HepG2 (cell line): ENCODE data around the gene TMEM220. TPM values are rescaled to one million over a fixed set of nuclear protein-coding genes. Genes with fewer than 3 reads are reported as not detected.

ENCODE experiments used
- HCFC1 ChIP-seq: fragments of 150-350 bp; IDR thresholded peaks from 2 replicates; pipeline ENCODE4 v1.6.1; 2014; ENCODE audit warnings: low read depth, low read length
- HMG20B ChIP-seq: conservative IDR thresholded peaks from 2 replicates; pipeline ENCODE4 v1.6.1; 2016; ENCODE audit warnings: missing genetic modification reagents, missing compliant biosample characterization
- MLXIP ChIP-seq: sonication (generic); formaldehyde crosslinking; IDR thresholded peaks from 2 replicates; pipeline ENCODE4 v1.9.0; 2021; ENCODE audit warnings: missing genetic modification reagents, borderline replicate concordance
- MNT ChIP-seq: fragments of 450-650 bp; IDR thresholded peaks from 2 replicates; pipeline ENCODE4 v1.6.1; 2016
- NR0B2 ChIP-seq: sonication (generic); formaldehyde crosslinking; IDR thresholded peaks from 2 replicates; pipeline ENCODE4 v1.4.0; 2020; ENCODE audit warnings: mild to moderate bottlenecking, missing genetic modification reagents
- NR1H2 ChIP-seq: sonication (generic); formaldehyde crosslinking; IDR thresholded peaks from 2 replicates; pipeline ENCODE4 v1.8.1; 2022; ENCODE audit warnings: low read depth, missing genetic modification reagents, borderline replicate concordance
- SMAD1 ChIP-seq: sonication (generic); formaldehyde crosslinking; IDR thresholded peaks from 2 replicates; pipeline ENCODE4 v1.4.0; 2020; ENCODE audit warnings: missing genetic modification reagents, low read depth, mild to moderate bottlenecking, borderline replicate concordance
- SYNCRIP ChIP-seq: fragments of 200-400 bp; formaldehyde crosslinking; IDR thresholded peaks from 2 replicates; pipeline ENCODE4 v1.6.1; 2018; ENCODE audit warnings: mild to moderate bottlenecking, low read depth, low read length; ENCODE audit not compliant: insufficient read depth
- TBX3 ChIP-seq: fragments of 450-650 bp; IDR thresholded peaks from 2 replicates; pipeline ENCODE4 v1.6.1; 2017; ENCODE audit warnings: antibody characterized with exemption, mild to moderate bottlenecking, inconsistent platforms, borderline replicate concordance
- UBTF ChIP-seq: sonication (generic); formaldehyde crosslinking; IDR thresholded peaks from 2 replicates; pipeline ENCODE4 v1.4.0; 2020; ENCODE audit warnings: mild to moderate bottlenecking, missing genetic modification reagents
- ZBTB26 ChIP-seq: IDR thresholded peaks from 2 replicates; pipeline ENCODE4 v1.6.1; 2016; ENCODE audit warnings: missing compliant biosample characterization, missing genetic modification reagents, borderline replicate concordance
- ZBTB43 ChIP-seq: sonication (generic); formaldehyde crosslinking; conservative IDR thresholded peaks from 2 replicates; pipeline ENCODE4 v1.4.0; 2020; ENCODE audit warnings: missing genetic modification reagents
- ZBTB8A ChIP-seq: sonication (generic); formaldehyde crosslinking; IDR thresholded peaks from 2 replicates; pipeline ENCODE4 v1.4.0; 2020; ENCODE audit warnings: mild to moderate bottlenecking, low read depth, missing genetic modification reagents, borderline replicate concordance
- ZNF276 ChIP-seq: sonication (generic); formaldehyde crosslinking; IDR thresholded peaks from 2 replicates; pipeline ENCODE4 v1.4.0; 2020; ENCODE audit warnings: mild to moderate bottlenecking, low read depth, missing genetic modification reagents
- polyA plus RNA-seq, 8 experiments: library from polyadenylated mRNA; depleted of rRNA in 3 of 8; stranded (reverse) in 7 of 8; unstranded in 1 of 8; fragments of >200 nt; fragmentation: Illumina TruSeq in 4 of 8; extraction: Trizol in 4 of 8; gene quantifications; 2 replicates each; pipeline versions ENCODE4 v1.2.1 to v1.2.3, GENCODE V29; 2011 to 2016; ENCODE audit warnings: low read depth in 4 of 8, missing spikeins in 1 of 8, mixed read lengths in 1 of 8; ENCODE audit not compliant: insufficient read depth in 1 of 8
- total RNA-seq, 5 experiments: library from RNA; depleted of rRNA; stranded (reverse); fragments of >200 nt; fragmentation: Illumina TruSeq; extraction: Trizol; gene quantifications; 2 replicates each; pipeline ENCODE4 v1.2.3, GENCODE V29; 2016; ENCODE audit warnings: low read depth in 1 of 5

The TMEM220 gene
- total and polyA plus RNA-seq, 2 of the 13 experiments (the other 11 are each of a cell fraction or from before 2014, with no cell fraction given) = 1.3 to 2.2 TPM

GRCh38 chr17:10697092-10698081 is 32.4 kb downstream of the TMEM220 start, which contains the start of the genes ADPRM and SCO1 (continued):
- TF ChIP-seq MNT (no peak), ZBTB8A (CRISPR knock-in tag) (no peak), TBX3 (no peak), NR0B2 (CRISPR knock-in tag) (no peak), SYNCRIP (no peak), ZBTB26 (CRISPR knock-in tag) (peak; percentile 71; the same call in 1 of the 2 replicates), ZNF276 (CRISPR knock-in tag) (no peak; the same call in 1 of the 2 replicates), SMAD1 (no peak), MLXIP (CRISPR knock-in tag) (no peak), ZBTB43 (CRISPR knock-in tag) (0 out of 2 replicates have a peak, but pooled peaks have one; percentile 68), HMG20B (CRISPR knock-in tag) (no peak), HCFC1 (peak; percentile 62), UBTF (CRISPR knock-in tag) (peak; percentile 99), NR1H2 (CRISPR knock-in tag) (peak; percentile 78; the same call in 1 of the 2 replicates)
